ENCODE data around the gene PLCB4. TPM values are rescaled to one million over a fixed set of nuclear protein-coding genes. Genes with fewer than 3 reads are reported as not detected.
A peak's percentile ranks its signal among the peaks of the same experiment; 100 is the strongest.

PLCB4 gene
- total RNA-seq, 1 experiment from 2014 or later, result 10.1 TPM

GRCh38 chr20:9306521-9306920 is 237.6 kb downstream of the PLCB4 start:
- no peaks in the 10 kb centered on the region for H3K27me3 ChIP-seq (ENCODE audit: insufficient read depth, low read length)
- no peaks in the 10 kb centered on the region for H3K79me1 ChIP-seq (ENCODE audit: insufficient read depth, low read depth, low read length, poor library complexity, severe bottlenecking)
- no peak overlapping the region for H3K18ac ChIP-seq (ENCODE audit: insufficient read length, low read depth, low read length)
- Mint-ChIP-seq H3K9me3 (no peaks in the 10 kb centered on the region), H3K36me3 (ENCODE audit: insufficient read depth in 1 of 3, low read depth in 3 of 3) (no peaks in the 10 kb centered on the region; a peak in 1 of 7 replicates), H3K4me1 (peaks cover 11 to 13% of the 10 kb centered on the region in 2 experiments; a peak in 3 of 4 replicates), H3K4me3 (no peak overlapping the region), H3K27ac (peak overlapping the region in 2 of 3 experiments; percentile 13 to 68; a peak in 2 of 7 replicates), H3K27me3 (ENCODE audit: low read depth) (no peaks in the 10 kb centered on the region)
- no peaks in the 10 kb centered on the region; the same call in 1 of the 2 replicates for H3K4me1 ChIP-seq (ENCODE audit: insufficient read depth, low read length)
- no peak overlapping the region for H3K23ac ChIP-seq (ENCODE audit: insufficient read length, low read depth, low read length)
- no peak overlapping the region for H2BK12ac ChIP-seq (ENCODE audit: insufficient read length, low read depth, low read length)
- no peak overlapping the region for H4K8ac ChIP-seq (replicated peaks; ENCODE audit: insufficient read length, low read depth, low read length)
- no peaks in the 10 kb centered on the region for H3K9me3 ChIP-seq (ENCODE audit: control insufficient read depth, low read depth, low read length)
- H4K5ac ChIP-seq (ENCODE audit: insufficient read length, low read depth, low read length), result no peak overlapping the region
- no peak overlapping the region for H3K56ac ChIP-seq (ENCODE audit: insufficient read length, low read depth, low read length)
- no peak overlapping the region for H2BK120ac ChIP-seq (ENCODE audit: low read depth, low read length, poor library complexity, severe bottlenecking)
- H2BK20ac ChIP-seq (ENCODE audit: low read depth, low read length, poor library complexity, severe bottlenecking), result no peak overlapping the region
- H2AFZ ChIP-seq (ENCODE audit: low read length), result no peak overlapping the region
- no peak for DNase-seq
- no peak overlapping the region for H2BK5ac ChIP-seq (ENCODE audit: insufficient read length, low read length)
- H4K91ac ChIP-seq (ENCODE audit: insufficient read length, low read depth, low read length), result no peak overlapping the region
- H2AK5ac ChIP-seq (ENCODE audit: insufficient read length, low read length), result no peak overlapping the region
- H3K79me2 ChIP-seq (ENCODE audit: insufficient read depth, low read length), result no peaks in the 10 kb centered on the region
- H3T11ph ChIP-seq (ENCODE audit: low read length), result no peak overlapping the region
- no peak overlapping the region for H3K4me2 ChIP-seq (ENCODE audit: insufficient read depth, insufficient read length, low read length)
- no peak overlapping the region for H2BK15ac ChIP-seq (ENCODE audit: low read depth, low read length)
- H4K20me1 ChIP-seq (ENCODE audit: control insufficient read depth, insufficient read depth, insufficient read length), result no peaks in the 10 kb centered on the region
- H3K9ac ChIP-seq (ENCODE audit: extremely low read depth, insufficient read length, low read length), result no peak overlapping the region
- no peak overlapping the region for H3K27ac ChIP-seq (ENCODE audit: insufficient read length, low read depth, low read length)
- no peak for TF ChIP-seq CTCF (conservative IDR thresholded peaks at IDR 0.05)
- no peak overlapping the region for H3K4ac ChIP-seq (ENCODE audit: low read depth, low read length)
- no CpG with 5 or more reads among the region's 1 CpG for WGBS (ENCODE audit: extremely low coverage, insufficient read length, low lambda C conversion rate)
- no peaks in the 10 kb centered on the region for H3K23me2 ChIP-seq (ENCODE audit: insufficient read length, low read depth, low read length, poor library complexity, severe bottlenecking)
- H3K14ac ChIP-seq (ENCODE audit: insufficient read depth, low read length), result no peak overlapping the region
